HCT116 (cell line): Measurements from ENCODE around the gene APOB. TPM values are rescaled to one million over a fixed set of nuclear protein-coding genes. Genes with fewer than 3 reads are reported as not detected.

Source experiments
- ATAC-seq: fragments of 200-7000 bp; cut with Tn5 transposase; 2 replicates; pipeline ENCODE4 v1.9.1; 2020; ENCODE audit warnings: mild to moderate bottlenecking, moderate library complexity
- BruUV-seq: library from RNA; stranded (reverse); fragments of 400-500 nt; replicated peaks from 2 replicates; lab custom pipeline; 2021; lab: Mats Ljungman, UMichigan
- CTCF ChIA-PET: fragments of 300-600 bp; sonication (Branson Sonifier 250); formaldehyde crosslinking; loops from one replicate; lab custom pipeline; 2021; ENCODE audit warnings: antibody characterized with exemption; lab: Charles Lee
- POLR2A ChIA-PET: fragments of 300-600, 350-600 bp; sonication (Branson Sonifier 250); formaldehyde crosslinking; loops from one replicate; lab custom pipeline; 2021; ENCODE audit warnings: antibody characterized with exemption; lab: Charles Lee
- RAD21 ChIA-PET, 2 experiments: fragments of 300-600 bp; sonication (Branson Sonifier 250); formaldehyde crosslinking; loops; one replicate each; lab custom pipeline; 2023; ENCODE audit warnings: low total read pairs in 2 of 2; ENCODE audit not compliant: uncharacterized antibody in 2 of 2, unreplicated experiment in 2 of 2, low non-redundant PET in 1 of 2; lab: Charles Lee
- DNase-seq: peaks from one replicate; pipeline ENCODE4 v3.0.0-alpha.2; 2010; ENCODE audit warnings: low read depth, low spot score
- H2AFZ ChIP-seq: fragments of 200-600 bp; shearing (Covaris generic), sonication (generic); 2 replicates; pipeline ENCODE4 v1.6.1; 2017; ENCODE audit warnings: low read depth, mixed run types, mixed read lengths, antibody characterized with exemption, low read length; ENCODE audit not compliant: poor library complexity, severe bottlenecking
- H3K27ac ChIP-seq: 2 replicates; pipeline ENCODE4 v1.5.1; 2012; ENCODE audit warnings: low read depth, low read length
- H3K27me3 ChIP-seq: fragments of 200-600 bp; sonication (generic); 2 replicates; pipeline ENCODE4 v1.6.1; 2016; ENCODE audit warnings: mixed run types, low read length, mixed read lengths; ENCODE audit not compliant: insufficient read depth
- H3K36me3 ChIP-seq, 2 experiments: fragments of 200-500 bp in 1 of 2; fragments of 200-600 bp in 1 of 2; sonication (Bioruptor generic) in 1 of 2; sonication (generic) in 1 of 2; 2 replicates each; pipeline versions ENCODE4 v1.5.1 to v1.6.1; 2014 to 2016; ENCODE audit warnings: low read length in 2 of 2, inconsistent platforms in 1 of 2, mixed read lengths in 1 of 2, mixed run types in 1 of 2; ENCODE audit not compliant: insufficient read depth in 2 of 2, control insufficient read depth in 1 of 2
- H3K4me1 ChIP-seq, 2 experiments: fragments of 200-600 bp in 1 of 2; sonication (generic) in 1 of 2; 2 replicates each; pipeline versions ENCODE4 v1.5.1 to v1.6.1; 2012 to 2017; ENCODE audit warnings: low read length in 2 of 2, inconsistent platforms in 1 of 2, mild to moderate bottlenecking in 1 of 2, mixed read lengths in 1 of 2, mixed run types in 1 of 2, moderate library complexity in 1 of 2; ENCODE audit not compliant: insufficient read depth in 2 of 2, control insufficient read depth in 1 of 2
- H3K4me2 ChIP-seq: fragments of 200-600 bp; sonication (generic); 2 replicates; pipeline ENCODE4 v1.6.1; 2017; ENCODE audit warnings: mixed run types, low read length, mixed read lengths
- H3K4me3 ChIP-seq, 2 experiments: fragments of 200-600 bp in 1 of 2; sonication (generic) in 1 of 2; replicated peaks in 1 of 2; 2 replicates each; pipeline ENCODE4 v1.5.1; 2011 to 2016; ENCODE audit warnings: low read length in 2 of 2, control low read depth in 1 of 2, low read depth in 1 of 2, mild to moderate bottlenecking in 1 of 2, mixed read lengths in 1 of 2, mixed run types in 1 of 2
- H3K79me2 ChIP-seq: fragments of 200-600 bp; sonication (generic); 2 replicates; pipeline ENCODE4 v1.6.1; 2017; ENCODE audit warnings: mild to moderate bottlenecking, mixed run types, low read length, moderate library complexity, mixed read lengths; ENCODE audit not compliant: insufficient read depth
- H3K9ac ChIP-seq: fragments of 200-600 bp; sonication (generic); 2 replicates; pipeline ENCODE4 v1.6.1; 2016; ENCODE audit warnings: low read length, mixed read lengths
- H3K9me2 ChIP-seq: fragments of 200-600 bp; sonication (generic), shearing (Covaris generic); 2 replicates; pipeline ENCODE4 v1.6.1; 2017; ENCODE audit warnings: mixed run types, mild to moderate bottlenecking, moderate library complexity; ENCODE audit not compliant: insufficient read depth
- H3K9me3 ChIP-seq, 2 experiments: fragments of 200-500 bp in 1 of 2; fragments of 200-600 bp in 1 of 2; sonication (Bioruptor generic) in 1 of 2; sonication (generic) in 1 of 2; 2 replicates each; pipeline ENCODE4 v1.6.1; 2014 to 2017; ENCODE audit warnings: low read length in 2 of 2, mixed read lengths in 2 of 2, inconsistent platforms in 1 of 2, low read depth in 1 of 2, mild to moderate bottlenecking in 1 of 2, mixed run types in 1 of 2, moderate library complexity in 1 of 2; ENCODE audit not compliant: control insufficient read depth in 1 of 2, insufficient read depth in 1 of 2
- H4K20me1 ChIP-seq: fragments of 200-600 bp; sonication (generic), shearing (Covaris generic); 2 replicates; pipeline ENCODE4 v1.6.1; 2017; ENCODE audit warnings: mixed run types, mild to moderate bottlenecking, moderate library complexity; ENCODE audit not compliant: insufficient read depth
- CBX3 ChIP-seq: IDR thresholded peaks from 2 replicates; pipeline ENCODE4 v1.6.1; 2012; ENCODE audit warnings: low read depth
- CEBPB ChIP-seq: IDR thresholded peaks from 2 replicates; pipeline ENCODE4 v1.6.1; 2012; ENCODE audit warnings: low read depth
- JUND ChIP-seq: IDR thresholded peaks from 2 replicates; pipeline ENCODE4 v1.6.1; 2012
- SP1 ChIP-seq: IDR thresholded peaks from 2 replicates; pipeline ENCODE4 v1.6.1; 2012; ENCODE audit warnings: low read depth
- SRF ChIP-seq: IDR thresholded peaks from 2 replicates; pipeline ENCODE4 v1.6.1; 2012; ENCODE audit warnings: low read depth
- ZFX ChIP-seq: fragments of 450-650 bp; IDR thresholded peaks from 2 replicates; pipeline ENCODE4 v1.6.1; 2017
- intact Hi-C: fragments of 100-400 bp; cut with micrococcal nuclease; formaldehyde crosslinking; loops from 2 replicates; pipeline ENCODE4 v1.10.0; 2022
- total RNA-seq: library from RNA; stranded (reverse); gene quantifications from one replicate; pipeline ENCODE4 v1.2.1, GENCODE V29; 2021; ENCODE audit not compliant: unreplicated experiment
- TF ChIP-seq, protein P1 (sequence below): IDR thresholded peaks from 2 replicates; pipeline ENCODE4 v1.6.1; 2012
- TF ChIP-seq, protein P2 (sequence below): IDR thresholded peaks from 2 replicates; pipeline ENCODE4 v1.6.1; 2011; ENCODE audit warnings: mild to moderate bottlenecking, low read length, moderate library complexity; ENCODE audit not compliant: insufficient replicate concordance; ENCODE audit errors: extremely low read depth

Gene APOB
- total RNA-seq, 1 experiment from 2014 or later: 1.6 TPM

DNA sequence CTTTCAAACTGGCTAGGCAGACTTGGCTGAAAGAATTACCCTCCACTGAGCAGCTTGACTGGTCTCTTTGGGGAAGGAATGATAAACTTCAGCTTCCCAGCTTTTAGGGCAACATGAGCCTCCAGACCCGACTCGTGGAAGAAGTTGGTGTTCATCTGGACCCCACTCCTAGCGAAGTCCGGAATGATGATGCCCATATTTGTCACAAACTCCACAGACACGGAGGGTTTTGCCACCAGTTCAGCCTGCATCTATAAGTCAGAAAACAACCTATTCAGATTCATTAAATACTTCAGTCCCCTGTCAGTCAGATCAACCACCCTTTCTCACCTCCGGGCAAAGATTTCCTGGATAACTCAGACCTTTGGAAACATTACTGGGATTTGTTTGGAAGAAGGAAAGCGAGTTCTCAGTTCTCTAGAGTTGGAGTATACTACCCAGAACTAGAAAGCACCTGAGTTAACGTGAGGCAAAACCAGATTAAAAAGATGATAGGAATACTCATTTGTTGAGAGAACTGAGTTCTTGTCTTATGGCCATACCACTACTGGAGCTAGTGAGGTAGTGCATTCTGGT is 21.0 kb downstream of the APOB start:
- ChIA-PET POLR2A (no interaction called here), CTCF (interaction anchor here (1.1 kb wide), 1 partner anchor 362 kb away, joined by 6 read pairs; no protein-coding TSS in a partner anchor)
- Histone ChIP-seq H3K9me3 (no peaks in the 10 kb centered on the region), H2AFZ (no peak overlapping the region), H3K9me2 (no peaks in the 10 kb centered on the region), H3K9ac (no peak overlapping the region), H4K20me1 (no peaks in the 10 kb centered on the region), H3K27me3 (peaks cover 35% of the 10 kb centered on the region; the same call in 1 of the 2 replicates), H3K79me2 (no peaks in the 10 kb centered on the region)
- DNase-seq: no peak
- TF ChIP-seq JUND: no peak
- TF ChIP-seq, protein P1, sequence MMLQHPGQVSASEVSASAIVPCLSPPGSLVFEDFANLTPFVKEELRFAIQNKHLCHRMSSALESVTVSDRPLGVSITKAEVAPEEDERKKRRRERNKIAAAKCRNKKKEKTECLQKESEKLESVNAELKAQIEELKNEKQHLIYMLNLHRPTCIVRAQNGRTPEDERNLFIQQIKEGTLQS: no peak
- no peak for TF ChIP-seq SRF
- no peak for TF ChIP-seq CEBPB
- TF ChIP-seq, protein P2, sequence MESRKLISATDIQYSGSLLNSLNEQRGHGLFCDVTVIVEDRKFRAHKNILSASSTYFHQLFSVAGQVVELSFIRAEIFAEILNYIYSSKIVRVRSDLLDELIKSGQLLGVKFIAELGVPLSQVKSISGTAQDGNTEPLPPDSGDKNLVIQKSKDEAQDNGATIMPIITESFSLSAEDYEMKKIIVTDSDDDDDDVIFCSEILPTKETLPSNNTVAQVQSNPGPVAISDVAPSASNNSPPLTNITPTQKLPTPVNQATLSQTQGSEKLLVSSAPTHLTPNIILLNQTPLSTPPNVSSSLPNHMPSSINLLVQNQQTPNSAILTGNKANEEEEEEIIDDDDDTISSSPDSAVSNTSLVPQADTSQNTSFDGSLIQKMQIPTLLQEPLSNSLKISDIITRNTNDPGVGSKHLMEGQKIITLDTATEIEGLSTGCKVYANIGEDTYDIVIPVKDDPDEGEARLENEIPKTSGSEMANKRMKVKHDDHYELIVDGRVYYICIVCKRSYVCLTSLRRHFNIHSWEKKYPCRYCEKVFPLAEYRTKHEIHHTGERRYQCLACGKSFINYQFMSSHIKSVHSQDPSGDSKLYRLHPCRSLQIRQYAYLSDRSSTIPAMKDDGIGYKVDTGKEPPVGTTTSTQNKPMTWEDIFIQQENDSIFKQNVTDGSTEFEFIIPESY: no peak
- TF ChIP-seq CBX3: no peak
- TF ChIP-seq SP1: no peak
- TF ChIP-seq ZFX: no peak
- TF ChIP-seq, all 23 proteins: peak for 0
- no peaks in the 10 kb centered on the region for H3K4me1 ChIP-seq
- H3K4me3 ChIP-seq: no peak overlapping the region
- H3K27ac ChIP-seq: no peak overlapping the region
- BruUV-seq: no TSS peak
- H3K4me2 ChIP-seq: no peak overlapping the region
- H3K36me3 ChIP-seq: no peaks in the 10 kb centered on the region
- intact Hi-C loops: loop anchor here (5.0 kb wide), 1 partner anchor 241 kb away; no protein-coding TSS in a partner anchor
- RAD21 ChIA-PET: no interaction called here
- ATAC-seq: no peak
